AG09309 (cell line): ENCODE data around the gene ICAM2.

ENCODE experiments used
- DNase-seq: peaks from one replicate; pipeline ENCODE4 v3.0.0-alpha.2; 2010; ENCODE audit warnings: low read depth
- H3K4me3 ChIP-seq: 2 replicates; pipeline ENCODE4 v1.5.1; 2011; ENCODE audit warnings: mild to moderate bottlenecking, low read depth, low read length, moderate library complexity; ENCODE audit not compliant: control insufficient read depth
- CTCF ChIP-seq: IDR thresholded peaks from 2 replicates; pipeline ENCODE4 v1.5.1; 2011; ENCODE audit warnings: mild to moderate bottlenecking, low read depth, low read length, inconsistent platforms; ENCODE audit not compliant: insufficient read depth, control insufficient read depth; ENCODE audit errors: missing control alignments

Gene ICAM2

GRCh38 chr17:63976702-63977101 lies 43.7 kb downstream of the ICAM2 start:
- TF ChIP-seq CTCF: no peak
- H3K4me3 ChIP-seq: no peak overlapping the region
- no peak for DNase-seq

GRCh38 chr17:63975541-63976092 lies 44.8 kb downstream of the ICAM2 start:
- DNase-seq: no peak
- TF ChIP-seq CTCF: no peak
- H3K4me3 ChIP-seq: no peak overlapping the region

GRCh38 chr17:63974594-63975192 lies 45.7 kb downstream of the ICAM2 start:
- H3K4me3 ChIP-seq: no peak overlapping the region
- TF ChIP-seq CTCF: no peak
- no peak for DNase-seq

GRCh38 chr17:63973930-63974593 lies 46.4 kb downstream of the ICAM2 start:
- H3K4me3 ChIP-seq: no peak overlapping the region
- TF ChIP-seq CTCF: no peak
- no peak for DNase-seq

GRCh38 chr17:63973247-63973646 lies 47.2 kb downstream of the ICAM2 start:
- DNase-seq: no peak
- no peak for TF ChIP-seq CTCF
- H3K4me3 ChIP-seq: no peak overlapping the region

- DNase-seq: no peak
- no peak for TF ChIP-seq CTCF
- no peak within 1 kb of the TSS for H3K4me3 ChIP-seq
Measured at GRCh38 chr17:63972796-63973195, 47.6 kb downstream of the ICAM2 start, which contains the start of gene SCN4A. SCN4A (minus strand) TSS chr17:63972918; CDS start chr17:63972841, 77 bp downstream.
